Esophagus muscularis mucosa (tissue), 3 donors: ENCODE measurements around the gene RAX.

Source experiments
- CTCF ChIP-seq, 3 experiments: fragments of 200-600 bp in 2 of 3; fragments of 450-650 bp in 1 of 3; sonication (generic) in 2 of 3; IDR thresholded peaks; one replicate each; pipeline ENCODE4 v1.5.1; 2017 to 2019; ENCODE audit warnings: antibody characterized with exemption in 3 of 3, mild to moderate bottlenecking in 2 of 3, moderate library complexity in 1 of 3
- EP300 ChIP-seq: sonication (generic); formaldehyde crosslinking; IDR thresholded peaks from one replicate; pipeline ENCODE4 v1.6.1; 2017; ENCODE audit warnings: antibody characterized with exemption

- TF ChIP-seq CTCF (IDR thresholded peaks at IDR 0.05) (no peak), EP300 (no peak)
Observed at GRCh38 chr18:59301929-59302328, 28.7 kb upstream of the RAX start.
